Ascending aorta (tissue), 2 donors: ENCODE measurements around the gene PRKG2. TPM values are rescaled to one million over a fixed set of nuclear protein-coding genes. Genes with fewer than 3 reads are reported as not detected.

ENCODE experiments used
- DNase-seq, 2 donors: peaks; one replicate each; pipeline ENCODE4 v3.0.0-alpha.2; 2019; ENCODE audit warnings: low spot score in 2 of 2
- H3K27ac ChIP-seq, 2 donors: fragments of 200-600 bp; sonication (generic); one replicate each; pipeline ENCODE4 v1.5.1; 2016 to 2017; ENCODE audit warnings: mild to moderate bottlenecking in 1 of 2
- H3K27me3 ChIP-seq: fragments of 200-600 bp; sonication (generic); one replicate; pipeline ENCODE4 v1.5.1; 2017
- H3K36me3 ChIP-seq, 2 donors: fragments of 200-600 bp; sonication (generic); one replicate each; pipeline ENCODE4 v1.5.1; 2016
- H3K4me1 ChIP-seq, 2 donors: fragments of 200-600 bp; sonication (generic); one replicate each; pipeline ENCODE4 v1.5.1; 2016 to 2017; ENCODE audit warnings: mild to moderate bottlenecking in 1 of 2
- H3K4me3 ChIP-seq, 2 donors: fragments of 200-600 bp; sonication (generic); one replicate each; pipeline ENCODE4 v1.5.1; 2016 to 2017; ENCODE audit warnings: mild to moderate bottlenecking in 1 of 2
- H3K9me3 ChIP-seq, 2 donors: fragments of 200-600 bp; sonication (generic); one replicate each; pipeline ENCODE4 v1.5.1; 2016
- CTCF ChIP-seq, 3 experiments: fragments of 200-600 bp in 2 of 3; fragments of 450-650 bp in 1 of 3; sonication (generic) in 2 of 3; IDR thresholded peaks; one replicate each; pipeline ENCODE4 v1.5.1; 2016 to 2019; ENCODE audit warnings: antibody characterized with exemption in 3 of 3, mild to moderate bottlenecking in 1 of 3, moderate library complexity in 1 of 3
- intact Hi-C: fragments of 100-400 bp; cut with DNase I; formaldehyde crosslinking; loops from one replicate; pipeline ENCODE4 v1.15.1; 2023
- total RNA-seq: library from RNA; depleted of rRNA; stranded (reverse); fragments of >200 nt; gene quantifications from one replicate; pipeline ENCODE4 v1.1.0, GENCODE V29; 2016

PRKG2 gene
- total RNA-seq, 1 donor from 2014 or later = not detected

GRCh38 chr4:81257021-81257420 is 42.0 kb upstream of the PRKG2 start:
- intact Hi-C loops = no loop called here
- Histone ChIP-seq H3K27me3 (no peaks in the 10 kb centered on the region), H3K36me3 (no peaks in the 10 kb centered on the region), H3K4me1 (peaks cover 0 to 5% of the 10 kb centered on the region in 2 donors), H3K4me3 (no peak overlapping the region), H3K9me3 (no peaks in the 10 kb centered on the region), H3K27ac (no peak overlapping the region)
- no peak for DNase-seq
- TF ChIP-seq CTCF (IDR thresholded peaks at IDR 0.05) = no peak

- H3K4me1 ChIP-seq = peaks cover 0 to 5% of the 10 kb centered on the region in 2 donors
- H3K27me3 ChIP-seq = no peaks in the 10 kb centered on the region
- no peak overlapping the region for H3K4me3 ChIP-seq
- H3K36me3 ChIP-seq = no peaks in the 10 kb centered on the region
- no peak for TF ChIP-seq CTCF (IDR thresholded peaks at IDR 0.05)
- H3K9me3 ChIP-seq = peaks cover 0 to under 1% of the 10 kb centered on the region in 2 donors
- no peak for DNase-seq
- H3K27ac ChIP-seq = no peak overlapping the region
- intact Hi-C loops = no loop called here
Measured at GRCh38 chr4:81256059-81256970, 41.3 kb upstream of the PRKG2 start.

GRCh38 chr4:81255524-81255923 is 40.5 kb upstream of the PRKG2 start:
- intact Hi-C loops = no loop called here
- no peak for TF ChIP-seq CTCF (IDR thresholded peaks at IDR 0.05)

GRCh38 chr4:81250430-81250829 is 35.4 kb upstream of the PRKG2 start:
- H3K4me1 ChIP-seq = no peaks in the 10 kb centered on the region
- H3K27ac ChIP-seq = no peak overlapping the region
- H3K9me3 ChIP-seq = peaks cover 0 to 3% of the 10 kb centered on the region in 2 donors
- no peaks in the 10 kb centered on the region for H3K27me3 ChIP-seq
- no peak for DNase-seq
- no peaks in the 10 kb centered on the region for H3K36me3 ChIP-seq
- intact Hi-C loops = no loop called here
- TF ChIP-seq CTCF (IDR thresholded peaks at IDR 0.05) = no peak
- H3K4me3 ChIP-seq = no peak overlapping the region

More at GRCh38 chr4:81255524-81255923, 40.5 kb upstream of the PRKG2 start:
- Histone ChIP-seq H3K36me3 (no peaks in the 10 kb centered on the region), H3K9me3 (peaks cover 0 to 3% of the 10 kb centered on the region in 2 donors), H3K4me1 (peaks cover 0 to 5% of the 10 kb centered on the region in 2 donors), H3K27ac (no peak overlapping the region), H3K4me3 (no peak overlapping the region), H3K27me3 (no peaks in the 10 kb centered on the region)
- no peak for DNase-seq

GRCh38 chr4:81245218-81246009 is 30.4 kb upstream of the PRKG2 start:
- TF ChIP-seq CTCF (IDR thresholded peaks at IDR 0.05) = no peak
- Histone ChIP-seq H3K27ac (no peak overlapping the region), H3K9me3 (no peaks in the 10 kb centered on the region), H3K4me1 (no peaks in the 10 kb centered on the region), H3K36me3 (no peaks in the 10 kb centered on the region), H3K27me3 (no peaks in the 10 kb centered on the region), H3K4me3 (no peak overlapping the region)
- intact Hi-C loops = no loop called here
- DNase-seq = no peak
